PC-3 (cell line): Measurements from ENCODE around the gene BCL11B. TPM values are rescaled to one million over a fixed set of nuclear protein-coding genes. Genes with fewer than 3 reads are reported as not detected.

Source experiments
- ATAC-seq: fragments of 200-7000 bp; cut with Tn5 transposase; 2 replicates; pipeline ENCODE4 v1.9.1; 2020; ENCODE audit warnings: mild to moderate bottlenecking, moderate library complexity
- BruUV-seq: library from RNA; stranded (reverse); fragments of 400-500 nt; replicated peaks from 2 replicates; lab custom pipeline; 2021; lab: Mats Ljungman, UMichigan
- CTCF ChIA-PET: fragments of 300-600 bp; sonication (Branson Sonifier 250); formaldehyde crosslinking; loops from one replicate; lab custom pipeline; 2022; ENCODE audit warnings: antibody characterized with exemption; lab: Charles Lee
- POLR2A ChIA-PET: fragments of 300-600 bp; sonication (Branson Sonifier 250); formaldehyde crosslinking; loops from one replicate; lab custom pipeline; 2022; ENCODE audit warnings: antibody characterized with exemption; ENCODE audit not compliant: unreplicated experiment; lab: Charles Lee
- DNase-seq: peaks from one replicate; pipeline ENCODE4 v3.0.0-alpha.2; 2015
- H2AFZ ChIP-seq: fragments of 300-600 bp; sonication (generic); 2 replicates; pipeline ENCODE4 v1.6.0; 2016; ENCODE audit warnings: antibody characterized with exemption, low read length
- H3F3A ChIP-seq: fragments of 300-600 bp; sonication (generic); one replicate; pipeline ENCODE4 v1.6.0; 2017; ENCODE audit warnings: antibody characterized with exemption, low read length, control low read depth, mild to moderate bottlenecking; ENCODE audit not compliant: unreplicated experiment
- H3K27ac ChIP-seq: fragments of 300-600 bp; sonication (generic); 2 replicates; pipeline ENCODE4 v1.5.1; 2016; ENCODE audit warnings: mild to moderate bottlenecking, low read length
- H3K27me3 ChIP-seq: fragments of 300-600 bp; sonication (generic); 2 replicates; pipeline ENCODE4 v1.6.1; 2016; ENCODE audit warnings: low read length, mixed read lengths
- H3K36me3 ChIP-seq: fragments of 300-600 bp; sonication (generic); 2 replicates; pipeline ENCODE4 v1.6.1; 2016; ENCODE audit warnings: low read depth, mixed run types, low read length, mixed read lengths
- H3K4me1 ChIP-seq: fragments of 300-600 bp; sonication (generic); 2 replicates; pipeline ENCODE4 v1.5.1; 2016; ENCODE audit warnings: low read length; ENCODE audit not compliant: insufficient read depth
- H3K4me2 ChIP-seq: fragments of 300-600 bp; sonication (generic); 2 replicates; pipeline ENCODE4 v1.6.0; 2016; ENCODE audit warnings: low read length
- H3K4me3 ChIP-seq: fragments of 300-600 bp; sonication (generic); 2 replicates; pipeline ENCODE4 v1.5.1; 2016; ENCODE audit warnings: mild to moderate bottlenecking, low read length, mixed read lengths
- H3K79me2 ChIP-seq: fragments of 300-600 bp; sonication (generic); 2 replicates; pipeline ENCODE4 v1.6.1; 2017; ENCODE audit warnings: low read length, mixed read lengths
- H3K9ac ChIP-seq: fragments of 300-600 bp; sonication (generic); 2 replicates; pipeline ENCODE4 v1.6.0; 2016; ENCODE audit warnings: mild to moderate bottlenecking, low read length
- H3K9me2 ChIP-seq: fragments of 300-600 bp; sonication (generic); replicated peaks from 2 replicates; pipeline ENCODE4 v1.6.1; 2016; ENCODE audit warnings: mixed run types, low read length, mixed read lengths
- H3K9me3 ChIP-seq: fragments of 300-600 bp; sonication (generic); 2 replicates; pipeline ENCODE4 v1.6.1; 2016; ENCODE audit warnings: low read length, mixed read lengths
- H4K20me1 ChIP-seq: fragments of 300-600 bp; sonication (generic); 2 replicates; pipeline ENCODE4 v1.6.1; 2016; ENCODE audit warnings: low read length, mixed read lengths
- CTCF ChIP-seq: fragments of 300-600 bp; sonication (generic); conservative IDR thresholded peaks from 2 replicates; pipeline ENCODE4 v1.5.1; 2017; ENCODE audit warnings: antibody characterized with exemption, low read depth, mild to moderate bottlenecking, low read length
- EZH2 ChIP-seq: fragments of 300-600 bp; sonication (generic); IDR thresholded peaks from one replicate; pipeline ENCODE4 v1.6.1; 2017; ENCODE audit warnings: antibody characterized with exemption, mild to moderate bottlenecking, low read length; ENCODE audit not compliant: unreplicated experiment
- EZH2phosphoT487 ChIP-seq: fragments of 300-600 bp; sonication (generic); IDR thresholded peaks from 2 replicates; pipeline ENCODE4 v1.6.1; 2018; ENCODE audit warnings: mild to moderate bottlenecking, antibody characterized with exemption, low read length, borderline replicate concordance
- intact Hi-C: fragments of 100-400 bp; cut with micrococcal nuclease; formaldehyde crosslinking; loops from 2 replicates; pipeline ENCODE4 v1.9.0; 2023
- total RNA-seq: library from RNA; depleted of rRNA; stranded (reverse); fragments of >200 nt; gene quantifications from 2 replicates; pipeline ENCODE4 v1.2.3, GENCODE V29; 2014

BCL11B gene
- total RNA-seq, 1 experiment from 2014 or later: 0.73 TPM

- TF ChIP-seq EZH2: no peak
- no peak for TF ChIP-seq EZH2phosphoT487
- no peak for TF ChIP-seq CTCF
- no peaks in the 10 kb centered on the region for H3K9me2 ChIP-seq
- no TSS peak for BruUV-seq
- H3K9ac ChIP-seq: no peak overlapping the region
- no peaks in the 10 kb centered on the region for H3K79me2 ChIP-seq
- ATAC-seq: no peak
- ChIA-PET CTCF (no interaction called here), POLR2A (no interaction called here)
- DNase-seq: no peak
- no peak overlapping the region for H3K4me3 ChIP-seq
- H2AFZ ChIP-seq: no peak overlapping the region
- no peaks in the 10 kb centered on the region for H3K36me3 ChIP-seq
- H3K9me3 ChIP-seq: no peaks in the 10 kb centered on the region
- no peaks in the 10 kb centered on the region for H3K4me1 ChIP-seq
- no peak overlapping the region for H3K4me2 ChIP-seq
- intact Hi-C loops: no loop called here
- no peak overlapping the region for H3K27ac ChIP-seq
- no peaks in the 10 kb centered on the region for H3F3A ChIP-seq
- peaks cover 48% of the 10 kb centered on the region for H3K27me3 ChIP-seq
- H4K20me1 ChIP-seq: no peaks in the 10 kb centered on the region
Observed at GRCh38 chr14:99213101-99213500, 58.9 kb downstream of the BCL11B start.

- H3K4me3 ChIP-seq: no peak overlapping the region
- no peak overlapping the region for H2AFZ ChIP-seq
- H3K9me2 ChIP-seq: no peaks in the 10 kb centered on the region
- no peaks in the 10 kb centered on the region for H4K20me1 ChIP-seq
- H3K79me2 ChIP-seq: no peaks in the 10 kb centered on the region
- H3K4me2 ChIP-seq: no peak overlapping the region
- no peaks in the 10 kb centered on the region for H3F3A ChIP-seq
- H3K27me3 ChIP-seq: peaks cover 48% of the 10 kb centered on the region
- H3K9ac ChIP-seq: no peak overlapping the region
- ChIA-PET POLR2A (no interaction called here), CTCF (no interaction called here)
- no peak for DNase-seq
- intact Hi-C loops: no loop called here
- no peaks in the 10 kb centered on the region for H3K36me3 ChIP-seq
- no peak overlapping the region for H3K27ac ChIP-seq
- H3K9me3 ChIP-seq: no peaks in the 10 kb centered on the region
- no peak for TF ChIP-seq EZH2
- H3K4me1 ChIP-seq: no peaks in the 10 kb centered on the region
- BruUV-seq: no TSS peak
- no peak for ATAC-seq
Observed at GRCh38 chr14:99212646-99213045, 59.4 kb downstream of the BCL11B start.

GRCh38 chr14:99212199-99212598, 59.8 kb downstream of the BCL11B start:
- Histone ChIP-seq H3K27me3 (peaks cover 51% of the 10 kb centered on the region), H3K27ac (no peak overlapping the region), H2AFZ (no peak overlapping the region), H3K4me3 (no peak overlapping the region), H3K9me3 (no peaks in the 10 kb centered on the region), H3K79me2 (no peaks in the 10 kb centered on the region), H3K4me2 (no peak overlapping the region), H3K9ac (no peak overlapping the region), H3K9me2 (no peaks in the 10 kb centered on the region), H4K20me1 (no peaks in the 10 kb centered on the region), H3K36me3 (no peaks in the 10 kb centered on the region), H3K4me1 (no peaks in the 10 kb centered on the region), H3F3A (no peaks in the 10 kb centered on the region)
- no peak for ATAC-seq
- DNase-seq: no peak
- BruUV-seq: no TSS peak
- CTCF ChIA-PET: no interaction called here
- intact Hi-C loops: no loop called here
- POLR2A ChIA-PET: no interaction called here
- TF ChIP-seq EZH2 (no peak), CTCF (no peak), EZH2phosphoT487 (no peak)
